Ascending aorta (tissue), 2 donors: Measurements from ENCODE around the gene PGLYRP2. TPM values are rescaled to one million over a fixed set of nuclear protein-coding genes. Genes with fewer than 3 reads are reported as not detected.

ENCODE experiments used
- DNase-seq, 2 donors: peaks; one replicate each; pipeline ENCODE4 v3.0.0-alpha.2; 2019; ENCODE audit warnings: low spot score in 2 of 2
- H3K27ac ChIP-seq, 2 donors: fragments of 200-600 bp; sonication (generic); one replicate each; pipeline ENCODE4 v1.5.1; 2016 to 2017; ENCODE audit warnings: mild to moderate bottlenecking in 1 of 2
- H3K27me3 ChIP-seq: fragments of 200-600 bp; sonication (generic); one replicate; pipeline ENCODE4 v1.5.1; 2017
- H3K36me3 ChIP-seq, 2 donors: fragments of 200-600 bp; sonication (generic); one replicate each; pipeline ENCODE4 v1.5.1; 2016
- H3K4me1 ChIP-seq, 2 donors: fragments of 200-600 bp; sonication (generic); one replicate each; pipeline ENCODE4 v1.5.1; 2016 to 2017; ENCODE audit warnings: mild to moderate bottlenecking in 1 of 2
- H3K4me3 ChIP-seq, 2 donors: fragments of 200-600 bp; sonication (generic); one replicate each; pipeline ENCODE4 v1.5.1; 2016 to 2017; ENCODE audit warnings: mild to moderate bottlenecking in 1 of 2
- H3K9me3 ChIP-seq, 2 donors: fragments of 200-600 bp; sonication (generic); one replicate each; pipeline ENCODE4 v1.5.1; 2016
- intact Hi-C: fragments of 100-400 bp; cut with DNase I; formaldehyde crosslinking; loops from one replicate; pipeline ENCODE4 v1.15.1; 2023
- total RNA-seq: library from RNA; depleted of rRNA; stranded (reverse); fragments of >200 nt; gene quantifications from one replicate; pipeline ENCODE4 v1.1.0, GENCODE V29; 2016
- TF ChIP-seq, protein P1 (sequence below), 3 experiments: fragments of 200-600 bp in 2 of 3; fragments of 450-650 bp in 1 of 3; sonication (generic) in 2 of 3; IDR thresholded peaks; one replicate each; pipeline ENCODE4 v1.5.1; 2016 to 2019; ENCODE audit warnings: antibody characterized with exemption in 3 of 3, mild to moderate bottlenecking in 1 of 3, moderate library complexity in 1 of 3

PGLYRP2 gene
- total RNA-seq, 1 donor from 2014 or later = not detected

DNA sequence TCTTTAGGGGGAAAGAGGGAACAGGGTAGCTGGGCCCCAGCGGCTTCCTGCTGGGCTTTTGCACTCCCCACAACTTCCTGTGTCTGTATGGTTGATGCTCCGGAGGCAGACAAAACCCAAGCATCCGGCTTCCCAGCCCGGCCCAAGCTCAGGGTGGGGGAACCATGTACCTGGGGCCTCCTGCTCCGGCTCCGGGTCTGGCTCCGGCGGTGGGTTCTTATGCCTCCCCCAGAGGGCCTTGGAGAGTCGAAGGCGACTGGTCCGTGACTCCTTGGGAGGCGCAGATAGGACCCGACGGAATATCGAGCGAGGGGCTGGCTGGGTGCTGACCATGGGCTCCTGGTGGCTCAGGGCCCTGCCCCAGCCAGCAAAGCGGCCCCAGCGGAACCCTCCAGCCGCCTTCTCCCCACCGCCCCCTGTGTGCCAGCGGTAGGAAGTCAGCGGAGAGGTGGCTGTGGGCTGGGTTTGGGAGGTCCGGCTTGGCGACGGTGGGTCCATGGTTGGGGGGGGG, 15.4 kb downstream of the PGLYRP2 start:
- intact Hi-C loops = no loop called here
- no peaks in the 10 kb centered on the region for H3K4me1 ChIP-seq
- H3K36me3 ChIP-seq = no peaks in the 10 kb centered on the region
- TF ChIP-seq, protein P1, sequence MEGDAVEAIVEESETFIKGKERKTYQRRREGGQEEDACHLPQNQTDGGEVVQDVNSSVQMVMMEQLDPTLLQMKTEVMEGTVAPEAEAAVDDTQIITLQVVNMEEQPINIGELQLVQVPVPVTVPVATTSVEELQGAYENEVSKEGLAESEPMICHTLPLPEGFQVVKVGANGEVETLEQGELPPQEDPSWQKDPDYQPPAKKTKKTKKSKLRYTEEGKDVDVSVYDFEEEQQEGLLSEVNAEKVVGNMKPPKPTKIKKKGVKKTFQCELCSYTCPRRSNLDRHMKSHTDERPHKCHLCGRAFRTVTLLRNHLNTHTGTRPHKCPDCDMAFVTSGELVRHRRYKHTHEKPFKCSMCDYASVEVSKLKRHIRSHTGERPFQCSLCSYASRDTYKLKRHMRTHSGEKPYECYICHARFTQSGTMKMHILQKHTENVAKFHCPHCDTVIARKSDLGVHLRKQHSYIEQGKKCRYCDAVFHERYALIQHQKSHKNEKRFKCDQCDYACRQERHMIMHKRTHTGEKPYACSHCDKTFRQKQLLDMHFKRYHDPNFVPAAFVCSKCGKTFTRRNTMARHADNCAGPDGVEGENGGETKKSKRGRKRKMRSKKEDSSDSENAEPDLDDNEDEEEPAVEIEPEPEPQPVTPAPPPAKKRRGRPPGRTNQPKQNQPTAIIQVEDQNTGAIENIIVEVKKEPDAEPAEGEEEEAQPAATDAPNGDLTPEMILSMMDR (IDR thresholded peaks at IDR 0.05) = no peak
- peak overlapping the region; percentile 30 to 50 for H3K4me3 ChIP-seq
- peaks cover under 1% of the 10 kb centered on the region for H3K27me3 ChIP-seq
- DNase-seq = no peak
- H3K9me3 ChIP-seq = no peaks in the 10 kb centered on the region
- no peak overlapping the region for H3K27ac ChIP-seq

- Histone ChIP-seq H3K27me3 (peaks cover 5% of the 10 kb centered on the region), H3K27ac (no peak overlapping the region), H3K9me3 (no peaks in the 10 kb centered on the region), H3K4me1 (peaks cover 3% of the 10 kb centered on the region in 2 donors), H3K36me3 (no peaks in the 10 kb centered on the region), H3K4me3 (no peak overlapping the region)
- intact Hi-C loops = no loop called here
- TF ChIP-seq, protein P1 (IDR thresholded peaks at IDR 0.05) = no peak
- no peak for DNase-seq
These were observed 17.6 kb downstream of the PGLYRP2 start for GRCh38 chr19:15461694-15462093.

GRCh38 chr19:15457701-15458484, 21.4 kb downstream of the PGLYRP2 start:
- Histone ChIP-seq H3K9me3 (no peaks in the 10 kb centered on the region), H3K4me3 (peak overlapping the region; percentile 33 to 52), H3K4me1 (peaks cover 3 to 8% of the 10 kb centered on the region in 2 donors), H3K27me3 (peaks cover 10% of the 10 kb centered on the region), H3K27ac (no peak overlapping the region), H3K36me3 (no peaks in the 10 kb centered on the region)
- no peak for DNase-seq
- TF ChIP-seq, protein P1 (IDR thresholded peaks at IDR 0.05) = no peak
- intact Hi-C loops = no loop called here

- intact Hi-C loops = no loop called here
- peaks cover 10% of the 10 kb centered on the region for H3K27me3 ChIP-seq
- peaks cover 3 to 14% of the 10 kb centered on the region in 2 donors for H3K4me1 ChIP-seq
- peak overlapping the region; percentile 33 to 52 for H3K4me3 ChIP-seq
- DNase-seq = no peak
- no peak overlapping the region for H3K27ac ChIP-seq
- TF ChIP-seq, protein P1 (IDR thresholded peaks at IDR 0.05) = no peak
- no peaks in the 10 kb centered on the region for H3K36me3 ChIP-seq
- H3K9me3 ChIP-seq = no peaks in the 10 kb centered on the region
These were observed 22.2 kb downstream of the PGLYRP2 start for GRCh38 chr19:15456871-15457700.

DNA sequence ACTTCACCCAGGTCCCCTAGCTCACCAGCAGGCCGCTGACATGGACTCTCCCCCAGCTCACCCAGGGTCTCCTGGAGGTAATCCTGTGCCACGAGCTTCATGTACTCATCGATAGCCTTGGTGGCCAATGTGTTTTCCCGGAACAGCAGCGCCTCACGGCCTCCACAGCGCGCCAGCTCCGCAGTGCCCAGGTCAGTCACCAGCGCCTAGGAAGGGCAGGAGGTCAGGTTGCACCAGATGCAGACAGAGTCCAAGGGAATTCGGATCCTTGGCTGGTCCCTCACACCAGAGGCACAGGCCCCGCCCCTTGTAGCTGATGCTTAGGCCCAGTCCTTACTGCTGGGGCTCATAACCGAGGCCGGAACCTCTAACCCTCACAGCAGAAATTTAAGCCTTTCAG, 22.9 kb downstream of the PGLYRP2 start:
- H3K36me3 ChIP-seq = no peaks in the 10 kb centered on the region
- H3K27me3 ChIP-seq = peaks cover 10% of the 10 kb centered on the region
- intact Hi-C loops = no loop called here
- H3K9me3 ChIP-seq = no peaks in the 10 kb centered on the region
- H3K27ac ChIP-seq = no peak overlapping the region
- DNase-seq = no peak
- TF ChIP-seq, protein P1 (IDR thresholded peaks at IDR 0.05) = no peak
- H3K4me3 ChIP-seq = no peak overlapping the region
- H3K4me1 ChIP-seq = peaks cover 3 to 14% of the 10 kb centered on the region in 2 donors
